ENCODE results near the gene C1QTNF1. TPM values are rescaled to one million over a fixed set of nuclear protein-coding genes. Genes with fewer than 3 reads are reported as not detected.

Gene C1QTNF1
- total and polyA plus RNA-seq, 9 of the 15 experiments (the other 6 are each of a cell fraction or from before 2014, with no cell fraction given), result 0.09 TPM; not detected in 8

DNA sequence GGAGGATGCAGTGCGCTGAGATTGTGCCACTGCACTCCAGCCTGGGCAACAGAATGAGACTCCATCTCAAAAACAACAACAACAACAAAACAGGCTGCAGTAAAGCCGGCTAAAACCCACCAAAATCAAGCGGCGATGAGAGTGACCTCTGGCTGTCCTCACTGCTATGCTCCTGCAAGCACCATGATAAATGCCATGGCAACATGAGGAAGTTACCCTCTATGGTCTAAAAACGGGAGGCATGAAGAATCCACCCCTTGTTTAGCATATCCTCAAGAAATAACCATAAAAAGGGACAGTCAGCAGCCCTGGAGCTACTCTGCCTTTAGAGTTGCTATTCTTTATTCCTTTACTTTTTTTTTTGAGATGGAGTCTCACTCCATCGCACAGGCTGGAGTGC is 35.8 kb upstream of the C1QTNF1 start (continued):
- TF ChIP-seq, protein P1, sequence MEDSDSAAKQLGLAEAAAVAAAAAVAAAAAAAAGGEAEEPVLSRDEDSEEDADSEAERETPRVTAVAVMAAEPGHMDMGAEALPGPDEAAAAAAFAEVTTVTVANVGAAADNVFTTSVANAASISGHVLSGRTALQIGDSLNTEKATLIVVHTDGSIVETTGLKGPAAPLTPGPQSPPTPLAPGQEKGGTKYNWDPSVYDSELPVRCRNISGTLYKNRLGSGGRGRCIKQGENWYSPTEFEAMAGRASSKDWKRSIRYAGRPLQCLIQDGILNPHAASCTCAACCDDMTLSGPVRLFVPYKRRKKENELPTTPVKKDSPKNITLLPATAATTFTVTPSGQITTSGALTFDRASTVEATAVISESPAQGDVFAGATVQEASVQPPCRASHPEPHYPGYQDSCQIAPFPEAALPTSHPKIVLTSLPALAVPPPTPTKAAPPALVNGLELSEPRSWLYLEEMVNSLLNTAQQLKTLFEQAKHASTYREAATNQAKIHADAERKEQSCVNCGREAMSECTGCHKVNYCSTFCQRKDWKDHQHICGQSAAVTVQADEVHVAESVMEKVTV (CRISPR knock-in tag; IDR thresholded peaks at IDR 0.05), result no peak
- TF ChIP-seq, protein P2, sequence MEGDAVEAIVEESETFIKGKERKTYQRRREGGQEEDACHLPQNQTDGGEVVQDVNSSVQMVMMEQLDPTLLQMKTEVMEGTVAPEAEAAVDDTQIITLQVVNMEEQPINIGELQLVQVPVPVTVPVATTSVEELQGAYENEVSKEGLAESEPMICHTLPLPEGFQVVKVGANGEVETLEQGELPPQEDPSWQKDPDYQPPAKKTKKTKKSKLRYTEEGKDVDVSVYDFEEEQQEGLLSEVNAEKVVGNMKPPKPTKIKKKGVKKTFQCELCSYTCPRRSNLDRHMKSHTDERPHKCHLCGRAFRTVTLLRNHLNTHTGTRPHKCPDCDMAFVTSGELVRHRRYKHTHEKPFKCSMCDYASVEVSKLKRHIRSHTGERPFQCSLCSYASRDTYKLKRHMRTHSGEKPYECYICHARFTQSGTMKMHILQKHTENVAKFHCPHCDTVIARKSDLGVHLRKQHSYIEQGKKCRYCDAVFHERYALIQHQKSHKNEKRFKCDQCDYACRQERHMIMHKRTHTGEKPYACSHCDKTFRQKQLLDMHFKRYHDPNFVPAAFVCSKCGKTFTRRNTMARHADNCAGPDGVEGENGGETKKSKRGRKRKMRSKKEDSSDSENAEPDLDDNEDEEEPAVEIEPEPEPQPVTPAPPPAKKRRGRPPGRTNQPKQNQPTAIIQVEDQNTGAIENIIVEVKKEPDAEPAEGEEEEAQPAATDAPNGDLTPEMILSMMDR (IDR thresholded peaks at IDR 0.05 in 2 of 3, conservative IDR thresholded peaks at IDR 0.05 in 1 of 3; ENCODE audit: insufficient read depth in 2 of 3, low read depth in 1 of 3, low read length in 3 of 3), result no peak
- no peak for TF ChIP-seq ILF3 (IDR thresholded peaks at IDR 0.05; ENCODE audit: borderline replicate concordance)
- TF ChIP-seq ZNF197 (CRISPR knock-in tag; IDR thresholded peaks at IDR 0.05; ENCODE audit: low read depth), result no peak
- TF ChIP-seq GABPB2 (CRISPR knock-in tag; conservative IDR thresholded peaks at IDR 0.05), result no peak
- no peak for TF ChIP-seq FOXK2 (conservative IDR thresholded peaks at IDR 0.05 in 1 of 2, IDR thresholded peaks at IDR 0.05 in 1 of 2; ENCODE audit: low read depth in 2 of 2)
- TF ChIP-seq, protein P3, sequence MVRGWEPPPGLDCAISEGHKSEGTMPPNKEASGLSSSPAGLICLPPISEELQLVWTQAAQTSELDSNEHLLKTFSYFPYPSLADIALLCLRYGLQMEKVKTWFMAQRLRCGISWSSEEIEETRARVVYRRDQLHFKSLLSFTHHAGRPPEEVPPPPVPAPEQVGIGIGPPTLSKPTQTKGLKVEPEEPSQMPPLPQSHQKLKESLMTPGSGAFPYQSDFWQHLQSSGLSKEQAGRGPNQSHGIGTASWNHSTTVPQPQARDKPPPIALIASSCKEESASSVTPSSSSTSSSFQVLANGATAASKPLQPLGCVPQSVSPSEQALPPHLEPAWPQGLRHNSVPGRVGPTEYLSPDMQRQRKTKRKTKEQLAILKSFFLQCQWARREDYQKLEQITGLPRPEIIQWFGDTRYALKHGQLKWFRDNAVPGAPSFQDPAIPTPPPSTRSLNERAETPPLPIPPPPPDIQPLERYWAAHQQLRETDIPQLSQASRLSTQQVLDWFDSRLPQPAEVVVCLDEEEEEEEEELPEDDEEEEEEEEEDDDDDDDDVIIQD (CRISPR knock-in tag; IDR thresholded peaks at IDR 0.05), result no peak
- TF ChIP-seq ZC3H4 (CRISPR knock-in tag; IDR thresholded peaks at IDR 0.05; ENCODE audit: borderline replicate concordance), result no peak
- TF ChIP-seq, protein P4, sequence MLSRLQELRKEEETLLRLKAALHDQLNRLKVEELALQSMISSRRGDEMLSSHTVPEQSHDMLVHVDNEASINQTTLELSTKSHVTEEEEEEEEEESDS (CRISPR knock-in tag; IDR thresholded peaks at IDR 0.05), result no peak
- TF ChIP-seq CEBPG (CRISPR knock-in tag; IDR thresholded peaks at IDR 0.05), result no peak
- no peak for TF ChIP-seq CEBPG (tag; conservative IDR thresholded peaks at IDR 0.05 in 1 of 2, IDR thresholded peaks at IDR 0.05 in 1 of 2)
- no peak for TF ChIP-seq NBN (IDR thresholded peaks at IDR 0.05; ENCODE audit: low read depth)
- no peak for TF ChIP-seq BACH1 (tag; IDR thresholded peaks at IDR 0.05)
- TF ChIP-seq COPS2 (conservative IDR thresholded peaks at IDR 0.05), result no peak
- no peak for TF ChIP-seq ZNF41 (CRISPR knock-in tag; conservative IDR thresholded peaks at IDR 0.05)
- TF ChIP-seq POLR3A (IDR thresholded peaks at IDR 0.05; ENCODE audit: borderline replicate concordance, extremely low read depth, insufficient read depth, insufficient read length), result no peak
- TF ChIP-seq PTBP1 (IDR thresholded peaks at IDR 0.05; ENCODE audit: low read depth, low read length), result no peak
- no peak for TF ChIP-seq KAT7 (CRISPR knock-in tag; IDR thresholded peaks at IDR 0.05; ENCODE audit: borderline replicate concordance)
- TF ChIP-seq, protein P5, sequence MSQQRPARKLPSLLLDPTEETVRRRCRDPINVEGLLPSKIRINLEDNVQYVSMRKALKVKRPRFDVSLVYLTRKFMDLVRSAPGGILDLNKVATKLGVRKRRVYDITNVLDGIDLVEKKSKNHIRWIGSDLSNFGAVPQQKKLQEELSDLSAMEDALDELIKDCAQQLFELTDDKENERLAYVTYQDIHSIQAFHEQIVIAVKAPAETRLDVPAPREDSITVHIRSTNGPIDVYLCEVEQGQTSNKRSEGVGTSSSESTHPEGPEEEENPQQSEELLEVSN (IDR thresholded peaks at IDR 0.05; ENCODE audit: borderline replicate concordance in 1 of 2, extremely low read depth in 1 of 2, insufficient read depth in 1 of 2, insufficient read length in 1 of 2, low read depth in 1 of 2, low read length in 1 of 2, poor library complexity in 1 of 2, severe bottlenecking in 1 of 2), result no peak
- TF ChIP-seq, protein P6, sequence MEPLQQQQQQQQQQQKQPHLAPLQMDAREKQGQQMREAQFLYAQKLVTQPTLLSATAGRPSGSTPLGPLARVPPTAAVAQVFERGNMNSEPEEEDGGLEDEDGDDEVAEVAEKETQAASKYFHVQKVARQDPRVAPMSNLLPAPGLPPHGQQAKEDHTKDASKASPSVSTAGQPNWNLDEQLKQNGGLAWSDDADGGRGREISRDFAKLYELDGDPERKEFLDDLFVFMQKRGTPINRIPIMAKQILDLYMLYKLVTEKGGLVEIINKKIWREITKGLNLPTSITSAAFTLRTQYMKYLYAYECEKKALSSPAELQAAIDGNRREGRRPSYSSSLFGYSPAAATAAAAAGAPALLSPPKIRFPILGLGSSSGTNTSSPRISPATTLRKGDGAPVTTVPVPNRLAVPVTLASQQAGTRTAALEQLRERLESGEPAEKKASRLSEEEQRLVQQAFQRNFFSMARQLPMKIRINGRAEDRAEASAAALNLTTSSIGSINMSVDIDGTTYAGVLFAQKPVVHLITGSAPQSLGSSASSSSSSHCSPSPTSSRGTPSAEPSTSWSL (CRISPR knock-in tag; IDR thresholded peaks at IDR 0.05; ENCODE audit: borderline replicate concordance), result no peak

Measured in K562 (cell line).